ENCODE measurements around the gene PP2D1.
"Not testable (repeated sequence)": the region's sequence is repeated elsewhere in the genome, so short reads cannot be mapped to it uniquely, and the experiment has no call there.

The PP2D1 gene

GRCh38 chr3:19988904-19989303 lies 23.2 kb downstream of the PP2D1 start:
- not testable (repeated sequence) for H3K36me3 ChIP-seq (ENCODE audit: control insufficient read depth in 2 of 2, insufficient read depth in 2 of 2, low read length in 2 of 2); H3K27ac ChIP-seq (ENCODE audit: low read depth in 2 of 2, low read length in 2 of 2); H3K4me1 ChIP-seq (ENCODE audit: control insufficient read depth in 2 of 2, insufficient read depth in 2 of 2, low read length in 2 of 2); H3K27me3 ChIP-seq (ENCODE audit: control insufficient read depth in 2 of 2, insufficient read depth in 2 of 2, low read length in 2 of 2); H3K4me3 ChIP-seq (ENCODE audit: low read length in 2 of 2); H3K9me3 ChIP-seq (ENCODE audit: control insufficient read depth in 2 of 2, low read length in 2 of 2); H3K9ac ChIP-seq (ENCODE audit: low read depth in 1 of 2, low read length in 2 of 2)

GRCh38 chr3:19972054-19972453 lies 40.0 kb downstream of the PP2D1 start:
- Histone ChIP-seq H3K4me1 (ENCODE audit: control insufficient read depth in 2 of 2, insufficient read depth in 2 of 2, low read length in 2 of 2) (no peaks in the 10 kb centered on the region), H3K36me3 (ENCODE audit: control insufficient read depth in 2 of 2, insufficient read depth in 2 of 2, low read length in 2 of 2) (peaks cover 9 to 23% of the 10 kb centered on the region in 2 donors), H3K27ac (ENCODE audit: low read depth in 2 of 2, low read length in 2 of 2) (no peak overlapping the region), H3K9me3 (ENCODE audit: control insufficient read depth in 2 of 2, low read length in 2 of 2) (no peaks in the 10 kb centered on the region), H3K27me3 (ENCODE audit: control insufficient read depth in 2 of 2, insufficient read depth in 2 of 2, low read length in 2 of 2) (no peaks in the 10 kb centered on the region), H3K9ac (ENCODE audit: low read depth in 1 of 2, low read length in 2 of 2) (no peak overlapping the region), H3K4me3 (ENCODE audit: low read length in 2 of 2) (no peak overlapping the region)

GRCh38 chr3:19970327-19970726 lies 41.7 kb downstream of the PP2D1 start:
- Histone ChIP-seq H3K36me3 (ENCODE audit: control insufficient read depth in 2 of 2, insufficient read depth in 2 of 2, low read length in 2 of 2) (peaks cover 2 to 8% of the 10 kb centered on the region in 2 donors), H3K27ac (ENCODE audit: low read depth in 2 of 2, low read length in 2 of 2) (no peak overlapping the region), H3K9ac (ENCODE audit: low read depth in 1 of 2, low read length in 2 of 2) (no peak overlapping the region), H3K4me3 (ENCODE audit: low read length in 2 of 2) (no peak overlapping the region), H3K27me3 (ENCODE audit: control insufficient read depth in 2 of 2, insufficient read depth in 2 of 2, low read length in 2 of 2) (no peaks in the 10 kb centered on the region), H3K9me3 (ENCODE audit: control insufficient read depth in 2 of 2, low read length in 2 of 2) (no peaks in the 10 kb centered on the region), H3K4me1 (ENCODE audit: control insufficient read depth in 2 of 2, insufficient read depth in 2 of 2, low read length in 2 of 2) (no peaks in the 10 kb centered on the region)

DNA sequence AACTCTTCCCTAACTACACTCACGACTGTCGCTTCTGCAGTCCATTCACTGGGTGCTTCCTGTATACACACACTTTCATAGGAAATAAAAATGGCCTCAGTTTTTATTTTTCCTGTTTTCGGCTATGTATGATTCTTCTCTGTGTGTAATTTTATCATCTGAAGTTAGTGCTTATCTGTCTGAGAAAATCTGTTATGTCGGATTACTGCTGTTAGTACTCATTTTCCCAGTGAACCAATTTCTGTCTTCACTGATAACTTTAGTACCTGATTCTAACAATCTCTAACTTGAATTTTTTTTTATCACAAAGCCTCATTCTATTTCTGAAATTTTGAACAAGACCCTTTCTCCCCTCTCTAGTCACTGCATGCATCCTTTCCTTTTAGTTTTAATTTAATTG lies 44.3 kb downstream of the PP2D1 start:
- H3K36me3 ChIP-seq (ENCODE audit: control insufficient read depth in 2 of 2, insufficient read depth in 2 of 2, low read length in 2 of 2): no peaks in the 10 kb centered on the region
- no peaks in the 10 kb centered on the region for H3K4me1 ChIP-seq (ENCODE audit: control insufficient read depth in 2 of 2, insufficient read depth in 2 of 2, low read length in 2 of 2)

DNA sequence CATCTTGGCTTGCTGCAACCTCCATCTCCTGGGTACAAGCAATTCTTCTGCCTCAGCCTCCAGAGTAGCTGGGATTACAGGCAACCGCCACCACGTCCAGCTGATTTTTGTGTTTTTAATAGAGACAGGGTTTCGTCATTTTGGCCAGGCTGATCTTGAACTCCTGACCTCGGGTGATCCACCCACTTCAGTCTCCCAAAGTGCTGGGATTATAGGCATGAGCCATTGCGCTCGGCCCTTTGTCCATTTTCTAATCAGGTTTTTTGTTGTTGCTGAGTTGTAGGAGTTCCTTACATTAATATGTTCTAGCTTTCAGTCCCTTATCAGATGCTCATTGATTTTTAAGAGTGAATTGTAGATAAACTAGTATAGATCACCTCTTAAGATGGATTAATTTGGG lies 44.9 kb downstream of the PP2D1 start:
- H3K4me1 ChIP-seq (ENCODE audit: control insufficient read depth in 2 of 2, insufficient read depth in 2 of 2, low read length in 2 of 2): no peaks in the 10 kb centered on the region

More for the DNA sequence above, 44.3 kb downstream of the PP2D1 start:
- no peaks in the 10 kb centered on the region for H3K27me3 ChIP-seq (ENCODE audit: control insufficient read depth in 2 of 2, insufficient read depth in 2 of 2, low read length in 2 of 2)
- H3K4me3 ChIP-seq (ENCODE audit: low read length in 2 of 2): no peak overlapping the region
- H3K27ac ChIP-seq (ENCODE audit: low read depth in 2 of 2, low read length in 2 of 2): no peak overlapping the region
- H3K9me3 ChIP-seq (ENCODE audit: control insufficient read depth in 2 of 2, low read length in 2 of 2): no peaks in the 10 kb centered on the region
- no peak overlapping the region for H3K9ac ChIP-seq (ENCODE audit: low read depth in 1 of 2, low read length in 2 of 2)

GRCh38 chr3:19961960-19962359 lies 50.1 kb downstream of the PP2D1 start:
- Histone ChIP-seq H3K9ac (ENCODE audit: low read depth in 1 of 2, low read length in 2 of 2) (no peak overlapping the region), H3K36me3 (ENCODE audit: control insufficient read depth in 2 of 2, insufficient read depth in 2 of 2, low read length in 2 of 2) (no peaks in the 10 kb centered on the region), H3K27ac (ENCODE audit: low read depth in 2 of 2, low read length in 2 of 2) (no peak overlapping the region), H3K9me3 (ENCODE audit: control insufficient read depth in 2 of 2, low read length in 2 of 2) (no peaks in the 10 kb centered on the region), H3K4me1 (ENCODE audit: control insufficient read depth in 2 of 2, insufficient read depth in 2 of 2, low read length in 2 of 2) (no peaks in the 10 kb centered on the region), H3K27me3 (ENCODE audit: control insufficient read depth in 2 of 2, insufficient read depth in 2 of 2, low read length in 2 of 2) (no peaks in the 10 kb centered on the region), H3K4me3 (ENCODE audit: low read length in 2 of 2) (no peak overlapping the region)

More for the DNA sequence above, 44.9 kb downstream of the PP2D1 start:
- Histone ChIP-seq H3K9me3 (ENCODE audit: control insufficient read depth in 2 of 2, low read length in 2 of 2) (no peaks in the 10 kb centered on the region), H3K27me3 (ENCODE audit: control insufficient read depth in 2 of 2, insufficient read depth in 2 of 2, low read length in 2 of 2) (no peaks in the 10 kb centered on the region), H3K4me3 (ENCODE audit: low read length in 2 of 2) (no peak overlapping the region), H3K27ac (ENCODE audit: low read depth in 2 of 2, low read length in 2 of 2) (no peak overlapping the region), H3K36me3 (ENCODE audit: control insufficient read depth in 2 of 2, insufficient read depth in 2 of 2, low read length in 2 of 2) (no peaks in the 10 kb centered on the region), H3K9ac (ENCODE audit: low read depth in 1 of 2, low read length in 2 of 2) (no peak overlapping the region)

DNA sequence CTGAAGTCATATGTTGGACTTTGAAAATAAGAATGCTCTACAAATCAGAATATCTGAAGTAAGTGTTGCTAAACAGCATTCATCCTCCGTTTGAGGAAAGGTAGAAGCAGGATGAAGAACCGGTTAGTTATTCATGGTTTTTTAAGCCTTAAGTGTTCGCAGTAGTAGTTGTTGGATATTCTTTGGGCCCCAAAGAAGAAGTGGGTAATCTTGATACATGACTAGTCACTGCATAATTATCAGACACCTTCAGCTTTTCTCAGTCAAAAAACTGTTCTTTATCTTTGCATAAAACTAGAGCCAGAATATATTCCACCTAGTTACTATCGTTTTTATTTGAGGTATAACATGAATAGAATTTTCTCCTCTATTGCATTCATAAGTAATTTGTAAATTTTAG lies 51.4 kb downstream of the PP2D1 start:
- H3K27ac ChIP-seq (ENCODE audit: low read depth in 2 of 2, low read length in 2 of 2): no peak overlapping the region
- H3K27me3 ChIP-seq (ENCODE audit: control insufficient read depth in 2 of 2, insufficient read depth in 2 of 2, low read length in 2 of 2): no peaks in the 10 kb centered on the region
- no peaks in the 10 kb centered on the region for H3K9me3 ChIP-seq (ENCODE audit: control insufficient read depth in 2 of 2, low read length in 2 of 2)
- no peaks in the 10 kb centered on the region for H3K36me3 ChIP-seq (ENCODE audit: control insufficient read depth in 2 of 2, insufficient read depth in 2 of 2, low read length in 2 of 2)
- no peak overlapping the region for H3K4me3 ChIP-seq (ENCODE audit: low read length in 2 of 2)
- no peak overlapping the region for H3K9ac ChIP-seq (ENCODE audit: low read depth in 1 of 2, low read length in 2 of 2)
- H3K4me1 ChIP-seq (ENCODE audit: control insufficient read depth in 2 of 2, insufficient read depth in 2 of 2, low read length in 2 of 2): no peaks in the 10 kb centered on the region

- no peaks in the 10 kb centered on the region for H3K4me1 ChIP-seq (ENCODE audit: control insufficient read depth in 2 of 2, insufficient read depth in 2 of 2, low read length in 2 of 2)
- no peak overlapping the region for H3K9ac ChIP-seq (ENCODE audit: low read depth in 1 of 2, low read length in 2 of 2)
- H3K4me3 ChIP-seq (ENCODE audit: low read length in 2 of 2): no peak overlapping the region
- H3K9me3 ChIP-seq (ENCODE audit: control insufficient read depth in 2 of 2, low read length in 2 of 2): no peaks in the 10 kb centered on the region
- H3K27ac ChIP-seq (ENCODE audit: low read depth in 2 of 2, low read length in 2 of 2): no peak overlapping the region
- no peaks in the 10 kb centered on the region for H3K27me3 ChIP-seq (ENCODE audit: control insufficient read depth in 2 of 2, insufficient read depth in 2 of 2, low read length in 2 of 2)
- peaks cover 5 to 7% of the 10 kb centered on the region in 2 donors for H3K36me3 ChIP-seq (ENCODE audit: control insufficient read depth in 2 of 2, insufficient read depth in 2 of 2, low read length in 2 of 2)
Observed at GRCh38 chr3:19959505-19959904, 52.6 kb downstream of the PP2D1 start.

- not testable (repeated sequence) for H3K27me3 ChIP-seq (ENCODE audit: control insufficient read depth in 2 of 2, insufficient read depth in 2 of 2, low read length in 2 of 2); H3K9ac ChIP-seq (ENCODE audit: low read depth in 1 of 2, low read length in 2 of 2); H3K4me3 ChIP-seq (ENCODE audit: low read length in 2 of 2); H3K27ac ChIP-seq (ENCODE audit: low read depth in 2 of 2, low read length in 2 of 2); H3K4me1 ChIP-seq (ENCODE audit: control insufficient read depth in 2 of 2, insufficient read depth in 2 of 2, low read length in 2 of 2); H3K9me3 ChIP-seq (ENCODE audit: control insufficient read depth in 2 of 2, low read length in 2 of 2)
- peaks cover 9 to 14% of the 10 kb centered on the region in 2 donors for H3K36me3 ChIP-seq (ENCODE audit: control insufficient read depth in 2 of 2, insufficient read depth in 2 of 2, low read length in 2 of 2)
Observed at GRCh38 chr3:19957354-19957753, 54.7 kb downstream of the PP2D1 start.

DNA sequence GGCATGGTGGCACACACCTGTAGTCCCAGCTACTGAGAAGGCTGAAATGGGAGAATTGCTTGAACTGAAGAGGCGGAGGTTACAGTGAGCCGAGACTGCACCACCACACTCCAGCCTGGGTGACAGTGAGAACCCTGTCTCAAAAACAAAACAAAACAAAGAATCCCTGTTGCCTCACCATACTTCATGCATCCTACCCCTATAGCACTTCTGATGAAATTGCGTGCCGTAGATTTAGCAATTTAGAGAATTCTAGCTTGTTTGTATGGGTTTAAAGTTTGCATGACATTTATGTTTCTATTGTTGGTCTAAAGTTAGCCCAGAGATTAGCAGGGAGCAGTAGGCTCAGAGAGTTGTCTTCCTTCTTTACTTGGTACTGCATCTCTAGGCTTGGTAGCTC lies 57.4 kb downstream of the PP2D1 start:
- H3K36me3 ChIP-seq (ENCODE audit: control insufficient read depth in 2 of 2, insufficient read depth in 2 of 2, low read length in 2 of 2): peaks cover 18 to 19% of the 10 kb centered on the region in 2 donors
- H3K4me3 ChIP-seq (ENCODE audit: low read length in 2 of 2): no peak overlapping the region
- H3K4me1 ChIP-seq (ENCODE audit: control insufficient read depth in 2 of 2, insufficient read depth in 2 of 2, low read length in 2 of 2): peaks cover 2% of the 10 kb centered on the region in 2 donors
- no peaks in the 10 kb centered on the region for H3K9me3 ChIP-seq (ENCODE audit: control insufficient read depth in 2 of 2, low read length in 2 of 2)
- H3K9ac ChIP-seq (ENCODE audit: low read depth in 1 of 2, low read length in 2 of 2): no peak overlapping the region
- no peaks in the 10 kb centered on the region for H3K27me3 ChIP-seq (ENCODE audit: control insufficient read depth in 2 of 2, insufficient read depth in 2 of 2, low read length in 2 of 2)
- H3K27ac ChIP-seq (ENCODE audit: low read depth in 2 of 2, low read length in 2 of 2): no peak overlapping the region

GRCh38 chr3:19950316-19950715 lies 61.7 kb downstream of the PP2D1 start:
- H3K4me1 ChIP-seq (ENCODE audit: control insufficient read depth in 2 of 2, insufficient read depth in 2 of 2, low read length in 2 of 2): peaks cover 18 to 20% of the 10 kb centered on the region in 2 donors
- H3K27ac ChIP-seq (ENCODE audit: low read depth in 2 of 2, low read length in 2 of 2): no peak overlapping the region
- H3K9ac ChIP-seq (ENCODE audit: low read depth in 1 of 2, low read length in 2 of 2): no peak overlapping the region
- no peaks in the 10 kb centered on the region for H3K27me3 ChIP-seq (ENCODE audit: control insufficient read depth in 2 of 2, insufficient read depth in 2 of 2, low read length in 2 of 2)
- peaks cover 18 to 19% of the 10 kb centered on the region in 2 donors for H3K36me3 ChIP-seq (ENCODE audit: control insufficient read depth in 2 of 2, insufficient read depth in 2 of 2, low read length in 2 of 2)
- no peak overlapping the region for H3K4me3 ChIP-seq (ENCODE audit: low read length in 2 of 2)
- H3K9me3 ChIP-seq (ENCODE audit: control insufficient read depth in 2 of 2, low read length in 2 of 2): no peaks in the 10 kb centered on the region

Measured in mucosa of rectum (tissue), 2 donors.